Measurements from ENCODE around the gene SHD. TPM values are rescaled to one million over a fixed set of nuclear protein-coding genes. Genes with fewer than 3 reads are reported as not detected.
A peak's percentile ranks its signal among the peaks of the same experiment; 100 is the strongest.

SHD gene
- total RNA-seq, 1 donor from 2014 or later: not detected

DNA sequence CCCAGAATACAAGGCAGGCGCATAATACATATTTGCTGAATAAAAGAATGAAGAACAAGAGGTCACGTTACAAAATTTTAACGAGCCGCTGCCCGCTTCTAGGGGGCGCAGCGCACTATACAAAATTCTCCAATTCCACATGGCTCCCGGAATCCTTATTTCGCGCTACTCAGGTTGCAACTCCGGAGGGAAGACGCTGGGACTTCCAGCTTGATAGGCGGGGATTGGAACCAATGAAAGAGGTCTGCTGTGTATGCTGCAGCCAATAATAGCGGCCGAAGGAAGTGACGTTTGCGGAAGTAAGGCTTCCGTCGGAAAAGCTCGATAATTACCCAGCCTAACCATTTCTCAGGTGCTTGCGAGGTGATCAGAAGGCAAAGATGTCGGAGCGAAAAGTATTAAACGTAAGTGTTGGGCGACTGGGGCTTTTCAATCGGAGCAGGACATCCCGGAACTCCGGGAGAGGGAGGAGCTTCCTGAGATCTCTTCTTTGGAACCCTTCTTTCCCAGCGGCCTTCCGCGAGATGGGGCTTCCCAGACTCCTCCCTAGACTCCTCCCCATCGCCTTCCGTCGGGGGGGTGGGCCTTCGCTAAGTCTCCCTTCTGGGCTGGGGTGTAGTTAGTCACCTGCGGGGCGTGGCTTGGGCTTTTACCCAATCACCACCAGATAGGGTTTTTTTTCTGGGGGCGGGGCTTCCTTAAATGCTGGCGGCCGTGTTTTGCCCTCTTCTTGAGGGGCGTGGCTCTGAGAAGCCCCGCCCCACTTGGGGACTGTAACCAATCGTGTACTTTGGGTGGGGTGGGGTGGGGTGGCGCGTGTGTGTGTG is 32.1 kb upstream of the SHD start, which contains the start of gene YJU2:
Gene YJU2, plus strand, starts transcription at position 314 of the 827 bp plus-strand sequence. Its CDS starts 67 bp downstream, at position 381.
- Mint-ChIP-seq H3K4me1 (ENCODE audit: unreplicated experiment) (peaks cover 9% of the 10 kb centered on the region), H3K27me3 (ENCODE audit: unreplicated experiment) (no peaks in the 10 kb centered on the region), H3K36me3 (ENCODE audit: unreplicated experiment) (peaks cover 23% of the 10 kb centered on the region), H3K9me3 (ENCODE audit: unreplicated experiment) (peaks cover 2% of the 10 kb centered on the region), H3K4me3 (ENCODE audit: unreplicated experiment) (peak within 1 kb of the TSS; percentile 94), H3K27ac (ENCODE audit: unreplicated experiment) (peak within 1 kb of the TSS; percentile 99)
- DNase-seq (ENCODE audit: extremely low spot score, unreplicated experiment): peak; percentile 99
- TF ChIP-seq, protein P1, sequence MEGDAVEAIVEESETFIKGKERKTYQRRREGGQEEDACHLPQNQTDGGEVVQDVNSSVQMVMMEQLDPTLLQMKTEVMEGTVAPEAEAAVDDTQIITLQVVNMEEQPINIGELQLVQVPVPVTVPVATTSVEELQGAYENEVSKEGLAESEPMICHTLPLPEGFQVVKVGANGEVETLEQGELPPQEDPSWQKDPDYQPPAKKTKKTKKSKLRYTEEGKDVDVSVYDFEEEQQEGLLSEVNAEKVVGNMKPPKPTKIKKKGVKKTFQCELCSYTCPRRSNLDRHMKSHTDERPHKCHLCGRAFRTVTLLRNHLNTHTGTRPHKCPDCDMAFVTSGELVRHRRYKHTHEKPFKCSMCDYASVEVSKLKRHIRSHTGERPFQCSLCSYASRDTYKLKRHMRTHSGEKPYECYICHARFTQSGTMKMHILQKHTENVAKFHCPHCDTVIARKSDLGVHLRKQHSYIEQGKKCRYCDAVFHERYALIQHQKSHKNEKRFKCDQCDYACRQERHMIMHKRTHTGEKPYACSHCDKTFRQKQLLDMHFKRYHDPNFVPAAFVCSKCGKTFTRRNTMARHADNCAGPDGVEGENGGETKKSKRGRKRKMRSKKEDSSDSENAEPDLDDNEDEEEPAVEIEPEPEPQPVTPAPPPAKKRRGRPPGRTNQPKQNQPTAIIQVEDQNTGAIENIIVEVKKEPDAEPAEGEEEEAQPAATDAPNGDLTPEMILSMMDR (IDR thresholded peaks at IDR 0.05): peak; percentile 67

DNA sequence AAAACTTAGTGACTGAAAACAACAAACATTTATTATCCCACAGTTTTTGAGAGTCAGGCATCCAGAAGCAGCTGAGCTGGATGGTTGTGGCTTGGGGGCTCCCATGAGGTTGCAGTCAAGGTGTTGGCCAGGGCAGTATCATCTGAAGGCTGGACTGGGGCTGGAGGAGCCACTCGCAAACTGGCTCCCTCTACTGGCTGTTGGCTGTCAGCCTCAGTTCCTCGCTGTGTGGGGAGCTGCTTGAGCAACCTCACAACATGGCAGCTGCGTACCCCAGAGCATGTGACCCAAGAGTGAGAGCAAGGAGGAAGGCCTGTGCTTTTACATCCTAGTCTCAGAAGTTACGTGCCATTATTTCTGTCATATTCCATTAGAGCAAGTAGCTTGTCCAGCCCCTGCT is 22.5 kb upstream of the SHD start:
- Mint-ChIP-seq H3K27ac (ENCODE audit: unreplicated experiment) (no peak overlapping the region), H3K27me3 (ENCODE audit: unreplicated experiment) (no peaks in the 10 kb centered on the region), H3K9me3 (ENCODE audit: unreplicated experiment) (no peaks in the 10 kb centered on the region), H3K4me3 (ENCODE audit: unreplicated experiment) (no peak overlapping the region), H3K4me1 (ENCODE audit: unreplicated experiment) (no peaks in the 10 kb centered on the region), H3K36me3 (ENCODE audit: unreplicated experiment) (peaks cover 33% of the 10 kb centered on the region)
- TF ChIP-seq, protein P1 (IDR thresholded peaks at IDR 0.05): no peak
- DNase-seq (ENCODE audit: extremely low spot score, unreplicated experiment): no peak

DNA sequence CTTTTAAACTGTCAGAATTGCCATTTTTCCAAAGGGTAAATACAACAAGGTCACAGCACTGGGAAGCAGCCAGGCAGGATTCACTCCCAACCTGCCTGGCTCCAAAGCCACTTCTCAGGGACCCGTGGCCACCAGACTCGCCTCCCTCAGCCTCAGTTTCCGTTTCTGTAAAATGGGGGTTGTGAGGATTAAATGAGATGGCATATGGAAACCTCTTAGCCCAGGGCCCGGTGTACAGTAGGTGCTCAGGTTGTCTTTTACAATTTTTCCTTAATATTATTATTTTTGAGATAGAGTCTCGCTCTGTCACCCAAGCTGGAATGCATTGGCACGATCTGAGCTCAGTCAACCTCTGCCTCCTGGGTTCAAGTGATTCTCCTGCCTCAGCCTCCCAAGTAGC is 22.0 kb upstream of the SHD start:
- H3K4me3 Mint-ChIP-seq (ENCODE audit: unreplicated experiment): no peak overlapping the region
- DNase-seq (ENCODE audit: extremely low spot score, unreplicated experiment): no peak
- no peak overlapping the region for H3K27ac Mint-ChIP-seq (ENCODE audit: unreplicated experiment)
- no peaks in the 10 kb centered on the region for H3K9me3 Mint-ChIP-seq (ENCODE audit: unreplicated experiment)
- TF ChIP-seq, protein P1 (IDR thresholded peaks at IDR 0.05): no peak
- H3K27me3 Mint-ChIP-seq (ENCODE audit: unreplicated experiment): no peaks in the 10 kb centered on the region
- H3K4me1 Mint-ChIP-seq (ENCODE audit: unreplicated experiment): no peaks in the 10 kb centered on the region
- peaks cover 32% of the 10 kb centered on the region for H3K36me3 Mint-ChIP-seq (ENCODE audit: unreplicated experiment)

DNA sequence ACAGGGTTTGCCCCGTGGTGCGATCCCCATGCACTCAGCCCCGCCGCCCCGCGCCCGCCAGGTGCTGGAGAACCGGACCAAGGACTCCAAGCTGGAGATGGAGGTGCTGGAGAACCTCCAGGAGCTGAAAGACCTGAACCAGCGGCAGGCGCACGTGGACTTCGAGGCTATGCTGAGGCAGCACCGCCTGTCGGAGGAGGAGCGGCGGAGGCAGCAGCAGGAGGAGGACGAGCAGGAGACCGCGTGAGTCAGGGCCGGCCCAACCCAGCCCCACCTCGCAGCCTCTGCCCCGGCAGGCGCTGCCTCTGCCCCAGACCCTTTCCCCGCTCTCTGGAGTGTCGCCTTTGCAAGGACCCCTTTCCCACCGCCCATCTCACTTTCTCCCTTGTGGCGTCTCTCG is 20.9 kb upstream of the SHD start:
- Mint-ChIP-seq H3K9me3 (ENCODE audit: unreplicated experiment) (no peaks in the 10 kb centered on the region), H3K27me3 (ENCODE audit: unreplicated experiment) (no peaks in the 10 kb centered on the region), H3K4me3 (ENCODE audit: unreplicated experiment) (no peak overlapping the region), H3K4me1 (ENCODE audit: unreplicated experiment) (no peaks in the 10 kb centered on the region), H3K27ac (ENCODE audit: unreplicated experiment) (no peak overlapping the region), H3K36me3 (ENCODE audit: unreplicated experiment) (peaks cover 30% of the 10 kb centered on the region)
- TF ChIP-seq, protein P1 (IDR thresholded peaks at IDR 0.05): no peak
- DNase-seq (ENCODE audit: extremely low spot score, unreplicated experiment): no peak

DNA sequence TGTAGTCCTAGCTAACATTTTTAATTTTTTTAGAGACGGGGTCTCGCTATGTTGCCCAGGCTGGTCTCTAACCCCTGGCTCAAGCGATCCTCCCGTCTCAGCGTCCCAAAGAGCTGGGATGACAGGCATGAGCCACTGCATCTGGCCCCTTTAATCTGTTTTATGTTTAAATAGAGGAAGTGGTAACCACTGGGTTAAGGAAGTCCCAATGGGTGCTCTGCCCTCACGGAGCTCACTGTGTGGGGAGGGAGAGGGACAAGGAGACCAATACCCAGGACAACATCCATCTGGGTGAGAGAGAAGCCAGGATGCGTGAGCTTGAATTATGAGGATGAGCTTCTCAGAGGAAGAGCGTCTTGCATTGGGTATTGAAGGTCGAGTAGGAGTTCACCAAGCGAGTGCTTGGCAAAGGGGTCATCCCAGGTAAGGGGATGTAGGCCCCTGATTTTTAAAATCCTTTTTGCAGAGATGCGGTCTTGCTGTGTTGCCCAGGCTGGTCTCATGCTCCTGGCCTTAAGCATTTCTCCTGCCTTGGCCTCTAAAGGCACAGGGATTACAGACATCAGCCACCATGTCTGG is 18.4 kb upstream of the SHD start:
- Mint-ChIP-seq H3K4me3 (ENCODE audit: unreplicated experiment) (no peak overlapping the region), H3K27me3 (ENCODE audit: unreplicated experiment) (no peaks in the 10 kb centered on the region), H3K4me1 (ENCODE audit: unreplicated experiment) (no peaks in the 10 kb centered on the region), H3K36me3 (ENCODE audit: unreplicated experiment) (peaks cover 15% of the 10 kb centered on the region), H3K27ac (ENCODE audit: unreplicated experiment) (no peak overlapping the region), H3K9me3 (ENCODE audit: unreplicated experiment) (no peaks in the 10 kb centered on the region)
- DNase-seq (ENCODE audit: extremely low spot score, unreplicated experiment): no peak
- TF ChIP-seq, protein P1 (IDR thresholded peaks at IDR 0.05): no peak
